Pancreas (tissue), 10 donors: Measurements from ENCODE around the gene ARHGDIG. TPM values are rescaled to one million over a fixed set of nuclear protein-coding genes. Genes with fewer than 3 reads are reported as not detected.

Experiments used
- ATAC-seq, 4 donors: fragments of 200-7000 bp; cut with Tn5 transposase; one replicate each; pipeline versions ENCODE4 v1.8.0 to v1.9.1; 2020; ENCODE audit warnings: mild to moderate bottlenecking in 4 of 4, moderate library complexity in 4 of 4
- DNase-seq, 6 donors: peaks; one replicate each; pipeline ENCODE4 v3.0.0-alpha.2; 2020
- FAIRE-seq: peaks from 2 replicates; lab custom pipeline; 2012; peaks lifted over from hg19 to GRCh38; lab: Jason Lieb, UNC
- H3K27ac ChIP-seq, 4 donors: fragments of 200-600 bp; sonication (generic); 1 replicate in 3 of 4; 2 replicates in 1 of 4; pipeline versions ENCODE4 v1.5.0 to v1.8.0; 2020
- H3K27me3 ChIP-seq, 4 donors: fragments of 200-600 bp; one replicate each; pipeline ENCODE4 v1.8.0; 2021
- H3K36me3 ChIP-seq, 3 donors: fragments of 200-600 bp; sonication (generic) in 1 of 3; one replicate each; pipeline versions ENCODE4 v1.5.0 to v1.8.0; 2020 to 2021
- H3K4me1 ChIP-seq, 3 donors: fragments of 200-600 bp; one replicate each; pipeline ENCODE4 v1.8.0; 2021
- H3K4me3 ChIP-seq, 4 donors: fragments of 200-600 bp; sonication (generic) in 2 of 4; one replicate each; pipeline versions ENCODE4 v1.5.0 to v1.8.0; 2020 to 2021
- H3K9me3 ChIP-seq, 4 donors: fragments of 200-600 bp; one replicate each; pipeline ENCODE4 v1.8.0; 2021
- CTCF ChIP-seq, 4 donors: fragments of 200-600 bp; sonication (generic) in 3 of 4; IDR thresholded peaks; one replicate each; pipeline versions ENCODE4 v1.5.0 to v1.8.0; 2021; ENCODE audit warnings: antibody characterized with exemption in 4 of 4
- WGBS, 2 donors: extraction: QIAGEN DNeasy Blood & Tissue Kit; methylation state at CpG; one replicate each; pipeline ENCODE4 v1.1.7; 2013; 5-methylcytosine and 5-hydroxymethylcytosine counted together
- intact Hi-C, 3 donors: fragments of 100-400 bp; cut with DNase I; formaldehyde crosslinking; loops; one replicate each; pipeline versions ENCODE4 v1.11.1 to v1.14.2; 2022
- polyA plus RNA-seq, 2 donors: library from polyadenylated mRNA; stranded (reverse); fragments of 200-250 nt; gene quantifications; one replicate each; pipeline ENCODE4 v1.2.3, GENCODE V29; 2013
- total RNA-seq, 6 donors: library from RNA; stranded (reverse); fragmentation: NEBNext Ultra II Directional in 4 of 6; extraction: Animal tissue kit (Norgen Biotek cat#: 25700) in 4 of 6; gene quantifications; one replicate each; pipeline versions ENCODE4 v1.2.1 to v1.2.4, GENCODE V29; 2021 to 2023
- donor health status: healthy with polysubstance abuse.
- donor health status: DM: no; HTN: no; CAD: no; lungs with moderate emphysema.
- donor health status: DM: no; HTN: no; CAD: no.
- donor health status: control.
- donor health status: control.
- donor health status: Bipolar disorder and iron deficiency.
- donor health status: DM: yes; HTN: yes; CAD: no.
- donor health status: DM: no; HTN: no; CAD: no.
- donor health status: DM: no; HTN: no; CAD: no.
- donor health status: DM: yes; HTN: yes; CAD: no.

The ARHGDIG gene
- total and polyA plus RNA-seq, 8 donors, result 5.6 to 165 (median 50.7) TPM

- no peak for TF ChIP-seq CTCF (IDR thresholded peaks at IDR 0.05)
- WGBS, 2 donors, result 56 to 77% methylated on average over 22 of the region's 22 CpGs
- intact Hi-C loops, result no loop called here
- Histone ChIP-seq H3K27ac (no peak overlapping the region), H3K4me3 (no peak overlapping the region), H3K4me1 (no peaks in the 10 kb centered on the region), H3K27me3 (no peaks in the 10 kb centered on the region), H3K9me3 (no peaks in the 10 kb centered on the region), H3K36me3 (peaks cover 0 to 14% (median 0%) of the 10 kb centered on the region in 3 donors)
- no peak for ATAC-seq
- no peak for FAIRE-seq
- DNase-seq, result peak in 4 of 6 donors; percentile 25 to 72 (median 50)
These were observed 6.3 kb downstream of the ARHGDIG start for GRCh38 chr16:286491-287297.

DNA sequence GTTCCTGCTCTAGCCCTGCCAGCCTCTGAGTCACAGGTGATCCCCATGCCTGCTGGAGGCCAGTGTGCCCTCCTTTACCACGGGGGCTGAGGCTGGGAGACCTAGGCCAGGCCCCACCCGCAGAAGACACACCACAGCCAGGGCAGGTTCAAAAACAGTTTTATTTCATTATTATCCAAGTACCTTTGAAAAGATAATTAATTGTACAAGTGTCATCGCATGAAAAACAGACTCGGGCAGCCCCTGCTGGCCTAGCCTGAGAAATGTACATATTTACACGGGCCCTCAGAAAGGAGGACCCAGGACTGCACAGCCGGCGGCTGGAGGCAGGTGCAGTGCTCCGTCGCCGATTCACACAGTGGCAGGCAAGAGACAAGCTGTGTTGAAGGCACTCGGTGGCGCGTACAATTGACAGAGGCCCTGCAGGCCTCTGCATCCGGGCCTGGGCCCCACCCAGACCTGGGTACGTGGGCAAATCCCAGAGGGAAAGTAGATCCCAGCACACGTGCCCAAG, 7.0 kb downstream of the ARHGDIG start:
- Histone ChIP-seq H3K27me3 (no peaks in the 10 kb centered on the region), H3K9me3 (no peaks in the 10 kb centered on the region), H3K4me3 (no peak overlapping the region), H3K27ac (no peak overlapping the region), H3K36me3 (peaks cover 0 to 14% (median 0%) of the 10 kb centered on the region in 3 donors), H3K4me1 (no peaks in the 10 kb centered on the region)
- FAIRE-seq (no peak), ATAC-seq (peak in 3 of 4 donors; percentile 11 to 60 (median 18)), DNase-seq (peak in 4 of 6 donors; percentile 50 to 67 (median 64))
- 28 to 32% methylated on average over 16 of the region's 16 CpGs for WGBS, 2 donors
- intact Hi-C loops, result no loop called here
- no peak for TF ChIP-seq CTCF (IDR thresholded peaks at IDR 0.05)

DNA sequence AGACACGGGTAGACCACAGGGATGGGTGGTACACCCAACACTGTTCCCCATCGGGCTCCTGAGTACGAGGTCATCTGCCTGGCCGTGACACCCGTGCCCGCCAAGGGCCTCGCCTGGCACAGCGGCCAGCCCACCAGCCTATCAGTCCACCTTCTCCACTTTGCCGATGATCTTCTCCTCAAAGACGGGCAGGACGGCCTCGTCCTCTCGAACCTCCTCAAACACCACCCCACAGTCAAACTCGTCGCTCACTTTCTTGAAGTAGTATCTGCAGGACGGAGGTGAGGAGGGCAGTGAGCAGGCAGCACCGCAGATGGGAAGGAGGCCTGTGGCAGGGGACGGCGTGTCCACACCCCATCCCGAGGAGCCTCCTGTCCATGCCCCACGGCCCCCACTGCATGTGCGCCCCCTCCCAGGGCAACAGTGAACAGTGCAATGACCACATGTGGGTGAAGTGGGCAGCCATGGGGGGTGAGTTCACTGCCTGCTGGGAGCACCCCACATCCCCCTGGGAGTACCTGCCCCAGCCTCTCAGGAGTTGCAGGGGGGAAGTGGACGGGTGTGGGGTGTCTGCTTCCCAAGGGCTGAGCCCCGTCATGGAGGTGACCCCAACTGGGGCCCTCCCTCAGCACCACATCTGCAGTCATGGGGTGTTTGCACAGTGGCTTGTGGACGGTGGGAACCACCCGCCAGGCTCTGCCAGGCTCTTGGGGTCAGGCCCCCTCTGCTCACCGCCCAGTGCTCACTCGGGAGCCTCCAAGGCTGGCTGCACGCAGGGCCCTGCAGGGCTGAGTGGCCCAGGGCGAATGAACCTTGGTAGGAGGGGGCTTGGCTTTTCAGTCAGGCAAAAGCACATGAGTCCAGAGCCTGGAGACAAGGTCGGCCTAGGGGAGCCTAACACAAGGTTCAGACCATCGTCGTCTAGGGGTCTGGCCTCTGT, 7.9 kb downstream of the ARHGDIG start:
- Histone ChIP-seq H3K4me3 (no peak overlapping the region), H3K27ac (no peak overlapping the region), H3K36me3 (peaks cover 0 to 14% (median 0%) of the 10 kb centered on the region in 3 donors), H3K27me3 (no peaks in the 10 kb centered on the region), H3K9me3 (no peaks in the 10 kb centered on the region), H3K4me1 (no peaks in the 10 kb centered on the region)
- 69 to 77% methylated on average over 32 to 33 of the region's 33 CpGs for WGBS, 2 donors
- FAIRE-seq (no peak), DNase-seq (peak in 3 of 6 donors; percentile 30 to 73 (median 47)), ATAC-seq (no peak)
- intact Hi-C loops, result no loop called here
- TF ChIP-seq CTCF (IDR thresholded peaks at IDR 0.05), result no peak

DNA sequence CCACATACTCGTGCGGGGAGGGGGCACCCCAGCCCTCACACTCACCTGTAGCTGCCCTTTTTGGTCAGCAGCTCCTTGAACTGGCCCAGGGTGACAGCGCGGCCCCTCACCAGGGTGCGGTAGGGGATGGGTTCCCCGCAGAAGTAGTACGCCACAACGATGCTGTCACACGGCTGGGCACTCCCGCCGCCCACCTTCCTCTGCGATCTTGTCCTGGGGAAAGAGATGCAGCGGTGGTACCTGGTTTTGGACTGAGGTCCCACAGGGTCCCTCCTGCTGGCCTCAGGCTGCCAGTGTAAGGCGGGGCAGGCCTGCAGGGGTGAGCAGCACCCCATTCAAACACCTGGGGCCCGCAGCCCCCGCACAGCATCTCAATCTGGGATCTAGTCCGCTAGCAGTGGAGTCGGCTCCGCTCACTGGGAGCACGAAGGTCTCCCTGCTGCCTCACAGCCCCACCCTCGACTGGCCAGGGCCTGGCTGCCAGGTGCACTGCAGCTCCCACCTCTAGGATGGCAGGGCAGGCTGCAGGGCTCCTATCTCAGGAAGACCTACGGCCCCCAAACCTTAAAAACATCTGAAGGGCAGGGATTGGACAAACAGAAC, 9.1 kb downstream of the ARHGDIG start:
- peak in 4 of 6 donors; percentile 50 to 78 (median 60) for DNase-seq
- no peaks in the 10 kb centered on the region for H3K27me3 ChIP-seq
- no peaks in the 10 kb centered on the region for H3K9me3 ChIP-seq
- no peak overlapping the region for H3K27ac ChIP-seq
- intact Hi-C loops, result no loop called here
- 69 to 79% methylated on average over 22 of the region's 22 CpGs for WGBS, 2 donors
- no peak overlapping the region for H3K4me3 ChIP-seq
- H3K36me3 ChIP-seq, result peaks cover 0 to 14% (median 0%) of the 10 kb centered on the region in 3 donors
- no peaks in the 10 kb centered on the region for H3K4me1 ChIP-seq
- no peak for TF ChIP-seq CTCF (IDR thresholded peaks at IDR 0.05)
- no peak for FAIRE-seq
- peak in 3 of 4 donors; percentile 7 to 57 (median 23) for ATAC-seq
